Esophagus muscularis mucosa (tissue), 4 donors: ENCODE measurements around the gene COLEC12.

Experiments used
- CTCF ChIP-seq, 3 experiments: fragments of 200-600 bp in 2 of 3; fragments of 450-650 bp in 1 of 3; sonication (generic) in 2 of 3; IDR thresholded peaks; one replicate each; pipeline ENCODE4 v1.5.1; 2017 to 2019; ENCODE audit warnings: antibody characterized with exemption in 3 of 3, mild to moderate bottlenecking in 2 of 3, moderate library complexity in 1 of 3
- EP300 ChIP-seq: sonication (generic); formaldehyde crosslinking; IDR thresholded peaks from one replicate; pipeline ENCODE4 v1.6.1; 2017; ENCODE audit warnings: antibody characterized with exemption
- POLR2A ChIP-seq: fragments of 450-650 bp; IDR thresholded peaks from one replicate; pipeline ENCODE4 v1.6.1; 2017; ENCODE audit warnings: antibody characterized with exemption, moderate library complexity, mild to moderate bottlenecking, low read depth
- POLR2AphosphoS5 ChIP-seq, 2 donors: sonication (generic); formaldehyde crosslinking; IDR thresholded peaks; one replicate each; pipeline ENCODE4 v1.6.1; 2017; ENCODE audit warnings: antibody characterized with exemption in 2 of 2

GRCh38 chr18:518081-518480 lies 17.6 kb upstream of the COLEC12 start:
- TF ChIP-seq CTCF (IDR thresholded peaks at IDR 0.05) (no peak), POLR2A (no peak), EP300 (no peak), POLR2AphosphoS5 (IDR thresholded peaks at IDR 0.05) (no peak)
